Right atrium auricular region (tissue), 2 donors: ENCODE measurements around the gene ZNF547. TPM values are rescaled to one million over a fixed set of nuclear protein-coding genes. Genes with fewer than 3 reads are reported as not detected.

Source experiments
- DNase-seq: peaks from one replicate; pipeline ENCODE4 v3.0.0-alpha.2; 2019; ENCODE audit warnings: low spot score
- H3K27ac ChIP-seq, 2 donors: fragments of 200-600 bp; sonication (generic); 1 replicate in 1 of 2; 2 replicates in 1 of 2; pipeline ENCODE4 v1.5.1; 2016 to 2019
- H3K27me3 ChIP-seq, 2 donors: fragments of 200-600 bp; sonication (generic); one replicate each; pipeline versions ENCODE4 v1.5.1 to v1.6.0; 2017 to 2019
- H3K36me3 ChIP-seq: fragments of 200-600 bp; sonication (generic); one replicate; pipeline ENCODE4 v1.5.1; 2016
- H3K4me1 ChIP-seq, 2 donors: fragments of 200-600 bp; sonication (generic); one replicate each; pipeline versions ENCODE4 v1.5.1 to v1.6.0; 2017 to 2019
- H3K4me3 ChIP-seq, 2 donors: fragments of 200-600 bp; sonication (generic); 1 replicate in 1 of 2; 2 replicates in 1 of 2; pipeline ENCODE4 v1.5.1; 2017 to 2019; ENCODE audit warnings: mild to moderate bottlenecking in 1 of 2, moderate library complexity in 1 of 2
- H3K9me3 ChIP-seq, 2 donors: fragments of 200-600 bp; sonication (generic); one replicate each; pipeline ENCODE4 v1.5.1; 2019
- CTCF ChIP-seq, 2 donors: fragments of 200-600 bp; sonication (generic); IDR thresholded peaks; one replicate each; pipeline ENCODE4 v1.5.1; 2019; ENCODE audit warnings: antibody characterized with exemption in 2 of 2
- total RNA-seq, 2 donors: library from RNA; depleted of rRNA; stranded (reverse); fragments of >200 nt; gene quantifications; one replicate each; pipeline ENCODE4 v1.1.0, GENCODE V29; 2016

The ZNF547 gene
- total RNA-seq, 2 donors from 2014 or later: 2.4 to 3.5 TPM

GRCh38 chr19:57410877-57411671, 47.7 kb downstream of the ZNF547 start, which contains the start of gene ZNF17:
Gene ZNF17 (plus strand): TSS chr19:57411161. CDS start chr19:57413616, 2,455 bp downstream.
- H3K27ac ChIP-seq: peak within 1 kb of the TSS; percentile 8 to 83
- H3K4me3 ChIP-seq: peak within 1 kb of the TSS; percentile 61 to 91
- no peaks in the 10 kb centered on the region for H3K27me3 ChIP-seq
- H3K4me1 ChIP-seq: peaks cover 0 to 23% of the 10 kb centered on the region in 2 donors
- no peaks in the 10 kb centered on the region for H3K9me3 ChIP-seq
- H3K36me3 ChIP-seq: peaks cover 19% of the 10 kb centered on the region
- peak; percentile 94 for DNase-seq
- no peak for TF ChIP-seq CTCF (IDR thresholded peaks at IDR 0.05)

GRCh38 chr19:57419439-57419838, 56.1 kb downstream of the ZNF547 start:
- H3K9me3 ChIP-seq: peaks cover 0 to 37% of the 10 kb centered on the region in 2 donors
- H3K4me1 ChIP-seq: no peaks in the 10 kb centered on the region
- DNase-seq: no peak
- no peak overlapping the region for H3K27ac ChIP-seq
- peaks cover 52% of the 10 kb centered on the region for H3K36me3 ChIP-seq
- no peak overlapping the region for H3K4me3 ChIP-seq
- no peaks in the 10 kb centered on the region for H3K27me3 ChIP-seq
- TF ChIP-seq CTCF (IDR thresholded peaks at IDR 0.05): no peak

- no peak for DNase-seq
- no peak overlapping the region for H3K4me3 ChIP-seq
- no peak overlapping the region for H3K27ac ChIP-seq
- peaks cover 43% of the 10 kb centered on the region for H3K36me3 ChIP-seq
- TF ChIP-seq CTCF (IDR thresholded peaks at IDR 0.05): no peak
- H3K9me3 ChIP-seq: peaks cover 0 to 37% of the 10 kb centered on the region in 2 donors
- H3K4me1 ChIP-seq: no peaks in the 10 kb centered on the region
- no peaks in the 10 kb centered on the region for H3K27me3 ChIP-seq
Measured at GRCh38 chr19:57421037-57421436, 57.7 kb downstream of the ZNF547 start.

Other genes starting within 250 kb of the ZNF547 start
- not detected for gene USP29, start 243.6 kb upstream of the ZNF547 start, total RNA-seq
- not detected for gene ZIM3, start 218.3 kb upstream of the ZNF547 start, total RNA-seq
- gene DUXA, start 196.1 kb upstream of the ZNF547 start, total RNA-seq: not detected
- gene ZNF264, start 172.1 kb upstream of the ZNF547 start, total RNA-seq: 10 to 100 TPM; 11.5 to 23.2 TPM
- under 1 TPM; 0.41 to 0.71 TPM for gene AURKC, start 132.5 kb upstream of the ZNF547 start, total RNA-seq
- 10 to 100 TPM; 11.6 to 12.2 TPM for gene ZNF805, start 122.9 kb upstream of the ZNF547 start, total RNA-seq
- gene ZNF460, start 83.1 kb upstream of the ZNF547 start, total RNA-seq: 10 to 100 TPM; 34.7 to 38.3 TPM
- gene ZNF543, start 43.1 kb upstream of the ZNF547 start, total RNA-seq: 1 to 10 TPM; 6.0 to 7.8 TPM
- 1 to 10 TPM; 6.6 to 8.2 TPM for gene ZNF304, start 12.3 kb upstream of the ZNF547 start, total RNA-seq
- 10 to 100 TPM; 16.2 to 23.1 TPM for gene TRAPPC2B, start within 50 bp of the ZNF547 start, total RNA-seq
- gene ZNF548, start 26.3 kb downstream of the ZNF547 start, total RNA-seq: 10 to 100 TPM; 11.1 to 18.3 TPM
- 1 to 10 TPM; 5.6 to 8.4 TPM for gene ZNF17, start 47.6 kb downstream of the ZNF547 start, total RNA-seq
- 1 to 10 TPM; 1.1 to 3.5 TPM for gene ZNF749, start 71.8 kb downstream of the ZNF547 start, total RNA-seq
- gene VN1R1, start 93.6 kb downstream of the ZNF547 start, total RNA-seq: 1 to 10 TPM; 2.0 to 2.9 TPM
- 10 to 100 TPM; 14.9 to 17.3 TPM for gene ZNF772, start 114.0 kb downstream of the ZNF547 start, total RNA-seq
- gene ZNF419, start 124.2 kb downstream of the ZNF547 start, total RNA-seq: 1 to 10 TPM; 4.9 to 7.2 TPM
- 1 to 10 TPM; 2.1 to 8.5 TPM for gene ZNF773, start 136.4 kb downstream of the ZNF547 start, total RNA-seq
- 1 to 10 TPM; 2.2 to 4.1 TPM for gene ZNF549, start 163.8 kb downstream of the ZNF547 start, total RNA-seq
- gene ZNF550, start 196.3 kb downstream of the ZNF547 start, total RNA-seq: 1 to 10 TPM; 4.6 to 5.2 TPM
- 1 to 10 TPM; 3.2 to 4.4 TPM for gene ZNF416, start 215.4 kb downstream of the ZNF547 start, total RNA-seq
- 1 to 10 TPM; 3.3 to 4.9 TPM for gene ZIK1, start 220.6 kb downstream of the ZNF547 start, total RNA-seq
- 10 to 100 TPM in 1 of 2 donors, 1 to 10 TPM in 1; 5.7 to 10.8 TPM for gene ZNF530, start 236.3 kb downstream of the ZNF547 start, total RNA-seq